NCI-H2171 (cell line): Measurements from ENCODE around the gene TIAM1.

Source experiments
- DNase-seq: peaks from one replicate; lab custom pipeline; 2025; lab: John Stamatoyannopoulos, UW

Gene TIAM1

GRCh38 chr21:31087639-31088473, 256.2 kb downstream of the TIAM1 start:
- DNase-seq: no peak

- DNase-seq: no peak
Measured at GRCh38 chr21:31084689-31085088, 259.4 kb downstream of the TIAM1 start.

- no peak for DNase-seq
Measured at GRCh38 chr21:31078796-31079195, 265.3 kb downstream of the TIAM1 start.

- no peak for DNase-seq
Measured at GRCh38 chr21:31078216-31078615, 265.8 kb downstream of the TIAM1 start.

GRCh38 chr21:31075848-31076247, 268.2 kb downstream of the TIAM1 start:
- no peak for DNase-seq

DNA sequence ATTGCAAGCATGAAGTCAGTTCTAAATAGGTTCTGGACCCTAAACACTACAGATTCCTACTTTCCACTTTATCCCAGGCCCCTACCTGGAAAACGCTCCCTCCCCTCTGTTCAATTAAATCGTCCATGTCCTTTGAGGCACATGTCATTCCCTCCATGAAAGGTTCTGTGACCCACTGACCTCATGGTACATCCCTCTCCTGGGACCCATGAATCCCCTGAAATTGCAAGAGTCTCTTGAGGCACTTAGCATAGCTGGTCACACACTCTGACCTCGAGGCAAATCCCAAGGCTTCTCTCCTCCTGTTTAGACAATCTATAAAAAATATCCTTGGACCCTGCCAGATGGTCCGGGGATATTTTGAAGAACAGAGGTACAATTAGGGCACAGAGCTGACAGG, 271.5 kb downstream of the TIAM1 start:
- DNase-seq: no peak
